IMR-90 (cell line): ENCODE measurements around the gene PCBP3. TPM values are rescaled to one million over a fixed set of nuclear protein-coding genes. Genes with fewer than 3 reads are reported as not detected.

ENCODE experiments used
- ATAC-seq: fragments of 200-7000 bp; cut with Tn5 transposase; 2 replicates; pipeline ENCODE4 v1.9.1; 2020; ENCODE audit warnings: low read depth, mild to moderate bottlenecking, moderate library complexity
- BruUV-seq: library from RNA; stranded (reverse); fragments of 400-500 nt; replicated peaks from 2 replicates; lab custom pipeline; 2021; lab: Mats Ljungman, UMichigan
- CTCF ChIA-PET: fragments of 300-600 bp; formaldehyde crosslinking; extraction: SDS; loops from one replicate; lab custom pipeline; 2021; ENCODE audit warnings: antibody characterized with exemption; lab: Yijun Ruan, JAX
- POLR2A ChIA-PET: fragments of 300-600 bp; sonication (Branson Sonifier 250); formaldehyde crosslinking; loops from one replicate; lab custom pipeline; 2022; ENCODE audit warnings: antibody characterized with exemption; ENCODE audit not compliant: unreplicated experiment; lab: Charles Lee
- DNase-seq: peaks from one replicate; pipeline ENCODE4 v3.0.0; 2013
- H2AFZ ChIP-seq: replicated peaks from 2 replicates; pipeline ENCODE3; 2013; ENCODE audit warnings: low read length, mild to moderate bottlenecking; ENCODE audit not compliant: poor library complexity
- H2AK5ac ChIP-seq: 2 replicates; pipeline ENCODE4 v1.6.1; 2013; ENCODE audit warnings: low read depth, low read length, inconsistent platforms
- H2AK9ac ChIP-seq: replicated peaks from 2 replicates; pipeline ENCODE3; 2013; ENCODE audit warnings: mild to moderate bottlenecking, low read depth, low read length, moderate library complexity; ENCODE audit not compliant: poor library complexity
- H2BK120ac ChIP-seq: 2 replicates; pipeline ENCODE4 v1.6.1; 2013; ENCODE audit warnings: low read depth, low read length, inconsistent platforms
- H2BK15ac ChIP-seq: 3 replicates; pipeline ENCODE4 v1.6.1; 2013; ENCODE audit warnings: low read depth, low read length, inconsistent platforms
- H2BK20ac ChIP-seq: 2 replicates; pipeline ENCODE4 v1.6.1; 2013; ENCODE audit warnings: low read depth, mild to moderate bottlenecking, inconsistent platforms, low read length, moderate library complexity
- H2BK5ac ChIP-seq: 2 replicates; pipeline ENCODE4 v1.6.1; 2013; ENCODE audit warnings: mild to moderate bottlenecking, low read depth, low read length, inconsistent platforms; ENCODE audit not compliant: poor library complexity, severe bottlenecking
- H3K14ac ChIP-seq: replicated peaks from 2 replicates; pipeline ENCODE4 v1.6.1; 2013; ENCODE audit warnings: low read depth, low read length, inconsistent platforms
- H3K18ac ChIP-seq: 2 replicates; pipeline ENCODE4 v1.6.1; 2013; ENCODE audit warnings: low read depth, low read length, control low read depth
- H3K23ac ChIP-seq: 2 replicates; pipeline ENCODE4 v1.6.1; 2013; ENCODE audit warnings: low read depth, low read length, inconsistent platforms
- H3K27ac ChIP-seq: 2 replicates; pipeline ENCODE4 v1.5.1; 2013; ENCODE audit warnings: mild to moderate bottlenecking, control low read depth, low read length; ENCODE audit not compliant: insufficient read depth
- H3K27me3 ChIP-seq: 2 replicates; pipeline ENCODE4 v1.6.1; 2013; ENCODE audit warnings: low read length; ENCODE audit not compliant: control insufficient read depth, insufficient read depth
- H3K36me3 ChIP-seq: 2 replicates; pipeline ENCODE4 v1.6.1; 2013; ENCODE audit warnings: low read length, mixed read lengths; ENCODE audit not compliant: control insufficient read depth, insufficient read depth
- H3K4ac ChIP-seq: 2 replicates; pipeline ENCODE4 v1.6.1; 2013; ENCODE audit warnings: low read depth, low read length, inconsistent platforms
- H3K4me1 ChIP-seq: 2 replicates; pipeline ENCODE4 v1.6.1; 2013; ENCODE audit warnings: low read length, mixed read lengths; ENCODE audit not compliant: control insufficient read depth, insufficient read depth
- H3K4me2 ChIP-seq: 2 replicates; pipeline ENCODE4 v1.6.1; 2013; ENCODE audit warnings: low read depth, mild to moderate bottlenecking, control low read depth, low read length, moderate library complexity
- H3K4me3 ChIP-seq: 2 replicates; pipeline ENCODE4 v1.5.1; 2013; ENCODE audit warnings: low read depth, mild to moderate bottlenecking, control low read depth, low read length, moderate library complexity; ENCODE audit not compliant: insufficient read depth
- H3K56ac ChIP-seq: 2 replicates; pipeline ENCODE4 v1.6.1; 2013; ENCODE audit warnings: low read length, inconsistent platforms; ENCODE audit not compliant: insufficient read depth; ENCODE audit errors: extremely low read depth
- H3K79me1 ChIP-seq, 2 experiments: 2 replicates each; pipeline ENCODE4 v1.6.1; 2013; ENCODE audit warnings: low read length in 2 of 2, inconsistent platforms in 1 of 2, low read depth in 1 of 2
- H3K9ac ChIP-seq: 2 replicates; pipeline ENCODE4 v1.6.1; 2013; ENCODE audit warnings: low read depth, low read length, control low read depth
- H3K9me1 ChIP-seq: 2 replicates; pipeline ENCODE4 v1.6.1; 2013; ENCODE audit warnings: low read length, inconsistent platforms; ENCODE audit not compliant: insufficient read depth
- H3K9me3 ChIP-seq: 2 replicates; pipeline ENCODE4 v1.6.1; 2013; ENCODE audit warnings: low read length; ENCODE audit not compliant: control insufficient read depth, insufficient read depth
- H4K20me1 ChIP-seq: 2 replicates; pipeline ENCODE4 v1.6.1; 2013; ENCODE audit warnings: low read length, inconsistent platforms; ENCODE audit not compliant: insufficient read depth
- H4K5ac ChIP-seq: 2 replicates; pipeline ENCODE4 v1.6.1; 2013; ENCODE audit warnings: mild to moderate bottlenecking, low read depth, low read length, control low read depth
- H4K8ac ChIP-seq, 2 experiments: 2 replicates each; pipeline ENCODE4 v1.6.1; 2013; ENCODE audit warnings: low read depth in 2 of 2, low read length in 2 of 2, control low read depth in 1 of 2, inconsistent platforms in 1 of 2
- H4K91ac ChIP-seq: 2 replicates; pipeline ENCODE4 v1.6.1; 2013; ENCODE audit warnings: low read depth, low read length, inconsistent platforms; ENCODE audit not compliant: insufficient read depth
- BHLHE40 ChIP-seq: fragments of 150-350 bp; IDR thresholded peaks from 2 replicates; pipeline ENCODE4 v1.6.1; 2016; ENCODE audit warnings: mild to moderate bottlenecking, low read depth, low read length
- CHD1 ChIP-seq: IDR thresholded peaks from 2 replicates; pipeline ENCODE4 v1.6.1; 2012; ENCODE audit warnings: low read depth, low read length, improper control_type of control experiment
- CTCF ChIP-seq: conservative IDR thresholded peaks from 2 replicates; pipeline ENCODE4 v1.5.1; 2012; ENCODE audit warnings: mild to moderate bottlenecking, low read depth, low read length, improper control_type of control experiment
- FOS ChIP-seq: fragments of 150-350 bp; IDR thresholded peaks from 2 replicates; pipeline ENCODE4 v1.6.1; 2016; ENCODE audit warnings: low read depth, low read length
- MAFK ChIP-seq: IDR thresholded peaks from 2 replicates; pipeline ENCODE4 v1.6.1; 2012; ENCODE audit warnings: low read depth, low read length, improper control_type of control experiment
- MAZ ChIP-seq: IDR thresholded peaks from 2 replicates; pipeline ENCODE4 v1.6.1; 2012; ENCODE audit warnings: low read depth, mild to moderate bottlenecking, low read length, improper control_type of control experiment, moderate library complexity, borderline replicate concordance
- MXI1 ChIP-seq: IDR thresholded peaks from 2 replicates; pipeline ENCODE4 v1.6.1; 2012; ENCODE audit warnings: low read depth, mild to moderate bottlenecking, low read length, moderate library complexity, borderline replicate concordance
- NFE2L2 ChIP-seq: fragments of 150-350 bp; IDR thresholded peaks from 2 replicates; pipeline ENCODE4 v1.6.1; 2016; ENCODE audit warnings: low read depth, mild to moderate bottlenecking, low read length
- RAD21 ChIP-seq: IDR thresholded peaks from 2 replicates; pipeline ENCODE4 v1.6.1; 2012; ENCODE audit warnings: low read length, improper control_type of control experiment
- RCOR1 ChIP-seq: IDR thresholded peaks from 2 replicates; pipeline ENCODE4 v1.6.1; 2012; ENCODE audit warnings: mild to moderate bottlenecking, low read length, improper control_type of control experiment; ENCODE audit not compliant: insufficient replicate concordance
- RFX5 ChIP-seq: IDR thresholded peaks from 2 replicates; pipeline ENCODE4 v1.8.0; 2012; ENCODE audit warnings: low read depth, mild to moderate bottlenecking, low read length, moderate library complexity
- WGBS, 2 experiments: methylation state at CpG; one replicate each; pipeline versions ENCODE4 v1.1.5 to v1.1.7; 2013; ENCODE audit warnings: missing lambda C conversion rate in 2 of 2; ENCODE audit not compliant: insufficient read length in 1 of 2; ENCODE audit errors: extremely low coverage in 2 of 2; 5-methylcytosine and 5-hydroxymethylcytosine counted together
- dilution Hi-C: fragments of 300-500 bp; cut with HindIII; formaldehyde crosslinking; loops from one replicate; pipeline ENCODE4 v1.14.3; 2018; ENCODE audit warnings: low sequenced_read_pairs; ENCODE audit not compliant: unreplicated experiment
- in situ Hi-C: fragments of 300-500 bp; cut with MboI; formaldehyde crosslinking; loops from 3 replicates; pipeline ENCODE4 v1.14.3; 2019; ENCODE audit warnings: low sequenced_read_pairs, inconsistent platforms, mixed read lengths
- intact Hi-C: fragments of 100-400 bp; cut with micrococcal nuclease; formaldehyde crosslinking; loops from 2 replicates; pipeline ENCODE4 v1.10.0; 2022
- polyA plus RNA-seq, 3 experiments: library from polyadenylated mRNA; depleted of rRNA; stranded (reverse); fragments of >200 nt; gene quantifications; 2 replicates each; pipeline ENCODE4 v1.2.3, GENCODE V29; 2012; ENCODE audit warnings: low replicate concordance in 1 of 3
- total RNA-seq: library from RNA; depleted of rRNA; stranded (reverse); fragments of >200 nt; gene quantifications from 2 replicates; pipeline ENCODE4 v1.2.3, GENCODE V29; 2012
- TF ChIP-seq, protein P1 (sequence below): fragments of 150-350 bp; IDR thresholded peaks from 2 replicates; pipeline ENCODE4 v1.6.1; 2016; ENCODE audit warnings: low read depth, mild to moderate bottlenecking, low read length, moderate library complexity, borderline replicate concordance
- TF ChIP-seq, protein P2 (sequence below): fragments of 150-350 bp; IDR thresholded peaks from 2 replicates; pipeline ENCODE4 v1.6.1; 2017; ENCODE audit warnings: mild to moderate bottlenecking, antibody characterized with exemption, low read length, low read depth

Gene PCBP3
- total and polyA plus RNA-seq, 2 of the 4 experiments (the other 2 are of a cell fraction): 2.9 to 3.9 TPM

DNA sequence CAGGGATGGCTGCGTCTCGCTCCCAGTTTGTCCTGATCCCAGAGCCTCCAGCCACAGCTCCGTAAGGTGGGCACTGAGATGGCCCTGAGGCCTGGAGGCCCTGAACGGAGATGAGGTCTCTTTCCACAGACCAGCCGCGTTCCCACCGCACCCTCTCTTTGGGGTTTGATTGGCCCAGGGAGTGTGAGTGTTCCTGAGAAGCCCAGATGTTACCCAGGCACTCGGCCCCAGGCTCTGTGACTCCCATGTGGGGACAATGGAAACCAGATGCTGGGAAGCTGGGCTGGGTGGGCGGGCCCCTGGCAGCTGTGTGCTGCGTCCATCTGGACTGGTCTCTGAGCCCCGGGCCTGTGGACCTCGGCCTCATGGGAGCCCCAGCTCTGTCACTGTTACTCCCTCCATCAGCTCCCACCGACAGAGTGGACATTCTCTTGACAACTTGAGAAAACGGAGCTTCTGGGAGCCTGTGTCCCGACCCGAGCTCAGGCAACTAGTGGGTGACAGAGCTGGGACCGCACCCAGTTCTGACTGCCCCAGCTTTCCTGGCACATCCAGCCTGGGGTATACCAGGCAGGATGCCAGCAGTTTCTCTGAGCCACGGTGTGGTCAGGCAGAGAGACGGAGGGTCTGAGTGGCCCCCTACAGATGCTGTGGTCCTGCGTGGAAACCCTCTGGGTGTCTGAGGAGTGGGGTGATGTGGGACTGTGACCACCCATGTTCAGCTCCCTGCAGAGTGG is 328.3 kb downstream of the PCBP3 start:
- Histone ChIP-seq H2AK5ac (peak overlapping the region; percentile 99), H3K4me3 (no peak overlapping the region), H4K5ac (peak overlapping the region; percentile 83), H3K79me1 (peaks cover 0 to 22% of the 10 kb centered on the region in 2 experiments; a peak in 1 of 4 replicates), H3K4me2 (peak overlapping the region; percentile 5; the same call in 1 of the 2 replicates), H4K91ac (peak overlapping the region; percentile 93), H2BK15ac (peak overlapping the region; percentile 62; the same call in 2 of the 3 replicates), H3K27me3 (no peaks in the 10 kb centered on the region), H3K18ac (peak overlapping the region; percentile 84), H3K27ac (peak overlapping the region; percentile 91), H3K56ac (no peak overlapping the region; the same call in 1 of the 2 replicates), H3K36me3 (no peaks in the 10 kb centered on the region), H3K4me1 (peaks cover 44% of the 10 kb centered on the region), H4K20me1 (no peaks in the 10 kb centered on the region), H2BK5ac (peak overlapping the region; percentile 83), H2BK120ac (peak overlapping the region; percentile 98), H3K9ac (peak overlapping the region; percentile 52), H4K8ac (peak overlapping the region; percentile 67 to 93), H3K9me3 (no peaks in the 10 kb centered on the region), H2BK20ac (peak overlapping the region; percentile 88), H3K4ac (peak overlapping the region; percentile 100), H3K9me1 (no peaks in the 10 kb centered on the region), H2AK9ac (peak overlapping the region; percentile 100), H3K14ac (peak overlapping the region; percentile 92), H3K23ac (peak overlapping the region; percentile 82), H2AFZ (peak overlapping the region; percentile 89)
- in situ Hi-C loops (loop anchor here (5.0 kb wide), 1 partner anchor 121 kb away; no protein-coding TSS in a partner anchor), dilution Hi-C loops (no loop called here), intact Hi-C loops (loop anchor here (2.0 to 10.0 kb wide), 4 partner anchors 127 to 353 kb away; partner anchors contain the start of genes C21orf58, COL6A2, MCM3AP and PCNT)
- BruUV-seq: no TSS peak
- 33% methylated on average over 6 of the region's 20 CpGs; no CpG with 5 or more reads in 1 of the 2 experiments for WGBS, 2 experiments
- ChIA-PET POLR2A (interaction anchor here (0.5 to 0.9 kb wide), 2 partner anchors 89 to 121 kb away, joined by 3 read pairs; no protein-coding TSS in a partner anchor), CTCF (interaction anchor here (0.8 to 1.9 kb wide), 5 partner anchors 18 to 171 kb away, joined by 3 to 5 read pairs (median 3); no protein-coding TSS in a partner anchor)
- ATAC-seq (peak; percentile 3), DNase-seq (peak; percentile 87)
- TF ChIP-seq FOS (no peak), CTCF (no peak), MAZ (no peak), MXI1 (no peak), NFE2L2 (no peak), RFX5 (no peak), RAD21 (no peak), RCOR1 (no peak), BHLHE40 (no peak), MAFK (no peak), CHD1 (no peak)
- TF ChIP-seq, protein P1, sequence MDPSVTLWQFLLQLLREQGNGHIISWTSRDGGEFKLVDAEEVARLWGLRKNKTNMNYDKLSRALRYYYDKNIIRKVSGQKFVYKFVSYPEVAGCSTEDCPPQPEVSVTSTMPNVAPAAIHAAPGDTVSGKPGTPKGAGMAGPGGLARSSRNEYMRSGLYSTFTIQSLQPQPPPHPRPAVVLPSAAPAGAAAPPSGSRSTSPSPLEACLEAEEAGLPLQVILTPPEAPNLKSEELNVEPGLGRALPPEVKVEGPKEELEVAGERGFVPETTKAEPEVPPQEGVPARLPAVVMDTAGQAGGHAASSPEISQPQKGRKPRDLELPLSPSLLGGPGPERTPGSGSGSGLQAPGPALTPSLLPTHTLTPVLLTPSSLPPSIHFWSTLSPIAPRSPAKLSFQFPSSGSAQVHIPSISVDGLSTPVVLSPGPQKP: no peak
- TF ChIP-seq, protein P2, sequence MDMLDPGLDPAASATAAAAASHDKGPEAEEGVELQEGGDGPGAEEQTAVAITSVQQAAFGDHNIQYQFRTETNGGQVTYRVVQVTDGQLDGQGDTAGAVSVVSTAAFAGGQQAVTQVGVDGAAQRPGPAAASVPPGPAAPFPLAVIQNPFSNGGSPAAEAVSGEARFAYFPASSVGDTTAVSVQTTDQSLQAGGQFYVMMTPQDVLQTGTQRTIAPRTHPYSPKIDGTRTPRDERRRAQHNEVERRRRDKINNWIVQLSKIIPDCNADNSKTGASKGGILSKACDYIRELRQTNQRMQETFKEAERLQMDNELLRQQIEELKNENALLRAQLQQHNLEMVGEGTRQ: no peak
